Activated naive CD8-positive, alpha-beta T cell treated with anti-CD3 and anti-CD28 coated beads for 36 hours (primary cell): ENCODE results near the gene JPH4. TPM values are rescaled to one million over a fixed set of nuclear protein-coding genes. Genes with fewer than 3 reads are reported as not detected.

Experiments used
- DNase-seq: peaks from one replicate; pipeline ENCODE4 v3.0.0; 2021
- H3K27ac Mint-ChIP-seq: one replicate; pipeline ENCODE4 v1.8.0; 2022; ENCODE audit warnings: mild to moderate bottlenecking, moderate library complexity, mixed read lengths
- H3K27me3 Mint-ChIP-seq: one replicate; pipeline ENCODE4 v1.8.0; 2022; ENCODE audit warnings: mild to moderate bottlenecking, mixed read lengths
- H3K36me3 Mint-ChIP-seq: one replicate; pipeline ENCODE4 v1.8.0; 2021; ENCODE audit warnings: mild to moderate bottlenecking, mixed read lengths
- H3K4me1 Mint-ChIP-seq: one replicate; pipeline ENCODE4 v1.8.0; 2021; ENCODE audit warnings: mixed read lengths
- H3K4me3 Mint-ChIP-seq: one replicate; pipeline ENCODE4 v1.8.0; 2022; ENCODE audit warnings: mild to moderate bottlenecking, moderate library complexity, mixed read lengths
- H3K9me3 Mint-ChIP-seq: one replicate; pipeline ENCODE4 v1.8.0; 2022; ENCODE audit warnings: mixed read lengths
- total RNA-seq, 2 experiments: library from RNA; stranded (reverse); gene quantifications; one replicate each; pipeline ENCODE4 v1.2.3, GENCODE V29; 2021

The JPH4 gene
- total RNA-seq: under 1 TPM; 0.72 to 0.74 TPM

- no peak for DNase-seq
- H3K27me3 Mint-ChIP-seq: peaks cover 52% of the 10 kb centered on the region
Observed at GRCh38 chr14:23578560-23579310, at the start of gene JPH4. JPH4 (minus strand) TSS chr14:23578790; CDS start chr14:23577453, 1,337 bp downstream.

GRCh38 chr14:23627961-23628360 is 49.4 kb upstream of the JPH4 start:
- Mint-ChIP-seq H3K27ac (no peak overlapping the region), H3K4me1 (peaks cover 9% of the 10 kb centered on the region), H3K27me3 (no peaks in the 10 kb centered on the region), H3K36me3 (no peaks in the 10 kb centered on the region), H3K4me3 (no peak overlapping the region), H3K9me3 (peaks cover 8% of the 10 kb centered on the region)
- DNase-seq: no peak

More at GRCh38 chr14:23578560-23579310, at the start of gene JPH4:
- no peak within 1 kb of the TSS for H3K27ac Mint-ChIP-seq
- no peaks in the 10 kb centered on the region for H3K36me3 Mint-ChIP-seq
- H3K9me3 Mint-ChIP-seq: no peaks in the 10 kb centered on the region
- H3K4me1 Mint-ChIP-seq: peaks cover 15% of the 10 kb centered on the region
- no peak within 1 kb of the TSS for H3K4me3 Mint-ChIP-seq

GRCh38 chr14:23626946-23627345 is 48.4 kb upstream of the JPH4 start:
- Mint-ChIP-seq H3K27ac (no peak overlapping the region), H3K9me3 (peaks cover 8% of the 10 kb centered on the region), H3K4me1 (peaks cover 4% of the 10 kb centered on the region), H3K4me3 (no peak overlapping the region), H3K36me3 (no peaks in the 10 kb centered on the region), H3K27me3 (no peaks in the 10 kb centered on the region)
- DNase-seq: no peak

DNA sequence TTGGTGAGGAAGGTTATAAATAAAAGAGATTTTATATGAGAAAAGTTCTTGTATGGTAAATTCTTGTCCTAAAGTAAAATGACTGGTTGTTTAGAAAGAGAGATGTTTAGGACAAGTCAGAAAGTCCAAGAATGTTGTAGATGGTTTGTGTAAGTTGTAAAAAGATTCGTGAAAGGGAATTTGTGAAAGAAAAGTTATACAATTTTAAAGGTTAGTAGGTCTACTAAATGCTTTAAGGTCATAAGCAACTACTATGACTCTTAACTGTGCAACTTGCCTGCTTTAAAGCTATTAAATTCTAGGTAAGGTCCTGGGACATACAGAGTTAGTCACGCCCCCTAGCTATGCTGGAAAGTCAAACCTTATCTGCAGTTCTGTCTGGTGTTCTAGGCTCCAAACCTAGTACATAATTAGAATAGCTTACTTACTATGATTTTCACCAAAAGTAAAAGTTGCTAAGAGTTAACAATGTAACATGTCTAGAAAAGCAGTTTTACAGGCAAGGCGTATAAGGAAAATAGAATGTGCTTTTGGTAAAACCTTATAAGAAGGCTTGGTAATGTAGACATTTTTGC is 46.3 kb upstream of the JPH4 start:
- no peak overlapping the region for H3K27ac Mint-ChIP-seq
- H3K4me1 Mint-ChIP-seq: no peaks in the 10 kb centered on the region
- no peak for DNase-seq
- no peaks in the 10 kb centered on the region for H3K36me3 Mint-ChIP-seq
- H3K9me3 Mint-ChIP-seq: peaks cover 8% of the 10 kb centered on the region
- H3K4me3 Mint-ChIP-seq: no peak overlapping the region
- no peaks in the 10 kb centered on the region for H3K27me3 Mint-ChIP-seq

DNA sequence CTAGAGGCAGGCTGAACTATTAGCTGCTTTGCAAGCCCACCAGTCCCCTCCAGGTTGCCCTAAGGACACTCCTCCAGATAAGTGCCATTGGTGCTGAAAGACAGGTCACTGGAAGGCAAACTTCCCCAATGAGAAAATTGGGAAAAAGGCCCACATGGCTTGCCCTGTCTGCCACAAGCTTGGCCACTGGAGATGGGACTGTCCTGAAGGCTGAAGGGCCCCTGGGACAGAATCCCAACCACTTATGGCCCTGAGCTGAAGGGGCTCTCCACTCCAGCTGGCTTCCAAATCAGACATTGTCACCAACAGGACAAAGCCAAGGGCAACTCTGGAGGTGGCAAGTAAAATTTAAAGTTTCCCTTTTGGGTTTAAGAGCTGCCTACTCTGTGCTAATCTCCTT is 45.4 kb upstream of the JPH4 start:
- H3K9me3 Mint-ChIP-seq: peaks cover 8% of the 10 kb centered on the region
- no peaks in the 10 kb centered on the region for H3K36me3 Mint-ChIP-seq
- H3K27me3 Mint-ChIP-seq: no peaks in the 10 kb centered on the region
- no peak overlapping the region for H3K4me3 Mint-ChIP-seq
- DNase-seq: no peak
- H3K27ac Mint-ChIP-seq: no peak overlapping the region
- H3K4me1 Mint-ChIP-seq: peaks cover 4% of the 10 kb centered on the region

GRCh38 chr14:23622990-23623389 is 44.4 kb upstream of the JPH4 start:
- Mint-ChIP-seq H3K27ac (no peak overlapping the region), H3K27me3 (no peaks in the 10 kb centered on the region), H3K4me1 (peaks cover 8% of the 10 kb centered on the region), H3K4me3 (no peak overlapping the region), H3K9me3 (peaks cover 8% of the 10 kb centered on the region), H3K36me3 (no peaks in the 10 kb centered on the region)
- DNase-seq: no peak

- Mint-ChIP-seq H3K27me3 (no peaks in the 10 kb centered on the region), H3K4me3 (no peak overlapping the region), H3K36me3 (no peaks in the 10 kb centered on the region), H3K4me1 (peaks cover 8% of the 10 kb centered on the region), H3K9me3 (peaks cover 8% of the 10 kb centered on the region), H3K27ac (no peak overlapping the region)
- no peak for DNase-seq
Observed at GRCh38 chr14:23621932-23622730, 43.5 kb upstream of the JPH4 start.

GRCh38 chr14:23621204-23621931 is 42.8 kb upstream of the JPH4 start:
- Mint-ChIP-seq H3K9me3 (peaks cover 8% of the 10 kb centered on the region), H3K4me1 (peaks cover 8% of the 10 kb centered on the region), H3K36me3 (no peaks in the 10 kb centered on the region), H3K27me3 (no peaks in the 10 kb centered on the region), H3K27ac (no peak overlapping the region), H3K4me3 (no peak overlapping the region)
- DNase-seq: no peak

DNA sequence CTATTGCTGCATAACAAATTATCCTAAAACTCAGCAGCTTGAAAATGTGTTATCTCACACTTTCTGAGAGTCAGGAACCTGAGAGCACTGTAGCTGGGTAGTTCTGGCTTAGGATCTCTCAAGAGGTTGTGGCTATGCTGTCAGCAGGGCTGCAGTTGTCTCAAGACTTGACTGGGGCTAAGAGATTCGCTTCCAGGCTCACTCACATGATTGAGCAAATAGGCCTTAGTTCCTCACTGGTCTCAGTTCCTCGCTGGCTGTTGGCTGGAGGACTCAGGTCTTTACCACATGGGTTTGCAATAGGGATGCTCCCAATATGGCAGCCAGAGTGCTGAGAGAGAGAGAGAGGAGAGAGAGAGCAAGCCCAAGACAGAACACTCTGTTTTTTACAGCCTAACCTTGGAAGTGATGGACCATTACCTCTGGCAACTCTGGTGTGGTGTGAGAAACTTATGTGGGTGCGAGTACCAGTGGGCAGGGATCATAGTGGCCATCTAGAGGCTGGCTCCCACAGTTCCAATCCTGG is 41.6 kb upstream of the JPH4 start:
- Mint-ChIP-seq H3K4me3 (no peak overlapping the region), H3K27me3 (no peaks in the 10 kb centered on the region), H3K4me1 (peaks cover 9% of the 10 kb centered on the region), H3K36me3 (no peaks in the 10 kb centered on the region), H3K27ac (no peak overlapping the region), H3K9me3 (peaks cover 7% of the 10 kb centered on the region)
- DNase-seq: no peak

- peaks cover 11% of the 10 kb centered on the region for H3K4me1 Mint-ChIP-seq
- H3K4me3 Mint-ChIP-seq: no peak overlapping the region
- H3K27me3 Mint-ChIP-seq: no peaks in the 10 kb centered on the region
- no peaks in the 10 kb centered on the region for H3K9me3 Mint-ChIP-seq
- no peaks in the 10 kb centered on the region for H3K36me3 Mint-ChIP-seq
- H3K27ac Mint-ChIP-seq: no peak overlapping the region
- no peak for DNase-seq
Observed at GRCh38 chr14:23618415-23618988, 39.9 kb upstream of the JPH4 start.

- Mint-ChIP-seq H3K4me3 (no peak overlapping the region), H3K27ac (no peak overlapping the region), H3K27me3 (no peaks in the 10 kb centered on the region), H3K36me3 (no peaks in the 10 kb centered on the region), H3K9me3 (no peaks in the 10 kb centered on the region), H3K4me1 (peaks cover 11% of the 10 kb centered on the region)
- no peak for DNase-seq
Observed at GRCh38 chr14:23617539-23617938, 38.9 kb upstream of the JPH4 start.

GRCh38 chr14:23615856-23616255 is 37.3 kb upstream of the JPH4 start:
- Mint-ChIP-seq H3K9me3 (no peaks in the 10 kb centered on the region), H3K36me3 (no peaks in the 10 kb centered on the region), H3K27ac (no peak overlapping the region), H3K4me1 (peaks cover 14% of the 10 kb centered on the region), H3K27me3 (no peaks in the 10 kb centered on the region), H3K4me3 (no peak overlapping the region)
- no peak for DNase-seq

GRCh38 chr14:23614395-23614828 is 35.8 kb upstream of the JPH4 start:
- H3K27me3 Mint-ChIP-seq: no peaks in the 10 kb centered on the region
- no peak overlapping the region for H3K27ac Mint-ChIP-seq
- peaks cover 7% of the 10 kb centered on the region for H3K9me3 Mint-ChIP-seq
- DNase-seq: no peak
- H3K36me3 Mint-ChIP-seq: peaks cover 2% of the 10 kb centered on the region
- H3K4me1 Mint-ChIP-seq: peaks cover 27% of the 10 kb centered on the region
- no peak overlapping the region for H3K4me3 Mint-ChIP-seq

DNA sequence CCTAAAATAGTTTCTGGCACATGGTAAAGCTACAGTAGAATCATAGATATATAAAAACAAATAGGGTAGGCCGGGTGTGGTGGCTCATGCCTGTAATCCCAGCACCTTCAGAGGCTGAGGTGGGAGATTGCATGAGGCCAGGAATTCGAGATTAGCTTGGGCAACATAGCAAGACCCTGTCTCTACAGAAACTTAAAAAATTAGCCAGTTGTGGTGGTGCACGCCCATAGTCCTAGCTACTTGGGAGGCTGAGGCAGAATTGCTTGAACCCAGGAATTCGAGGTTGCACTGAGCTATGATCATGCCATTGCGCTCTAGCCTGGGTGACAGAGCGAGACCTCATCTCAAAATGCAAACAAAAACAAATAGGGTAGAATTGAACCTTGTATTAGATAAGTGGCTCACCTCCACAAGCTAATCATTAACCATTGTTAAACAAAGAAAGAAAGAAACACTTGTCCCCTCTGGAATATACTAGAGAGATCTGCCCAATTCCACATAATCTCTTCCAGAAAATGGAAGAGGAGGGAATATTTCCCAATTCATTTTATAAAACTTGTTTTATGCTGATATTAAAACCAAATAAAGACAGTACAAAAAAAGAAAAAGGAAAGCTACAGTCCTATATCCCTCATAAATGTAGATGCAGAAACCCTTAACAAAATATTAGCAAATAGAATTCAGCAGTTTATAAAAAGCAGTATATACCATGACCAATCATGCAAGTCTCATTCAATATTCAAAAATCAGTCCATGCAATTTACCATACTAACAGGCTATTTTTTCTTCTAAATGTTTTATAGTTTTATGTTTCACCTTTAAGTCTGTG is 34.9 kb upstream of the JPH4 start:
- H3K36me3 Mint-ChIP-seq: peaks cover 7% of the 10 kb centered on the region
- no peaks in the 10 kb centered on the region for H3K27me3 Mint-ChIP-seq
- H3K4me3 Mint-ChIP-seq: no peak overlapping the region
- no peak for DNase-seq
- no peak overlapping the region for H3K27ac Mint-ChIP-seq
- peaks cover 27% of the 10 kb centered on the region for H3K4me1 Mint-ChIP-seq
- peaks cover 12% of the 10 kb centered on the region for H3K9me3 Mint-ChIP-seq
